HG03064 (cell line): ENCODE measurements around the gene RGCC.

ENCODE experiments used
- ATAC-seq: cut with Tn5 transposase; IDR thresholded peaks from one replicate; pipeline ENCODE4 v1.9.1; 2021; ENCODE audit warnings: low read depth; ENCODE audit not compliant: unreplicated experiment

RGCC gene

DNA sequence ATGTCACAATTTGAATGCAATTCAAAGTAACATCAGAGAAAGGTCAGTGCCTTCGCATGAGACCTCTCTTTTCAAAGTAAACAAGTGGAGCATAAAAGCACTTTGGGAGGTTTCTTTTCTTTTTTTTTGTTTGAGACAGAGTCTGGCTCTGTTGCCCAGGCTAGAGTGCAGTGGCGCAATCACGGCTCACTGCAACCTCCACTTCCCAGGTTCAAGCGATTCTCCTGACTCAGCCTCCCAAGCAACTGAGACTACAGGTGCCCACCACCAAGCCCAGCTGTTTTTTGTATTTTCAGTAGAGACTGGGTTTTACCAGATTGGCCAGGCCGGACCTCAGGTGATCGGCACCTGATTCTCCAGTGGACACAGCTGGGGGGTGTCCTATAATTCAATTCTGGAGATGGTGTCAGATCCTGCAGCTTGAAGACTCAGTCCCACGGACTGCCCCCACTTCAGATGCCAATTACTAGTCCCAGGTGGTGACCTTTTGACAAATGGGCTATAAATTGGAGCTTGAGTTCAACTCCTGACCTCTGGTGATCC is 57.6 kb downstream of the RGCC start:
- no peak for ATAC-seq

GRCh38 chr13:41515491-41516139 is 58.3 kb downstream of the RGCC start:
- no peak for ATAC-seq

GRCh38 chr13:41516166-41516565 is 58.8 kb downstream of the RGCC start:
- ATAC-seq = no peak

- no peak for ATAC-seq
Measured at GRCh38 chr13:41516760-41517159, 59.4 kb downstream of the RGCC start.

GRCh38 chr13:41520016-41520659 is 62.8 kb downstream of the RGCC start:
- ATAC-seq = no peak
